GM18909 (cell line): ENCODE data around the gene ZDHHC23.
A peak's percentile ranks its signal among the peaks of the same experiment; 100 is the strongest.

ENCODE experiments used
- ATAC-seq: cut with Tn5 transposase; IDR thresholded peaks from one replicate; pipeline ENCODE4 v1.9.1; 2021; ENCODE audit warnings: mild to moderate bottlenecking; ENCODE audit not compliant: unreplicated experiment, poor library complexity

The ZDHHC23 gene, protein sequence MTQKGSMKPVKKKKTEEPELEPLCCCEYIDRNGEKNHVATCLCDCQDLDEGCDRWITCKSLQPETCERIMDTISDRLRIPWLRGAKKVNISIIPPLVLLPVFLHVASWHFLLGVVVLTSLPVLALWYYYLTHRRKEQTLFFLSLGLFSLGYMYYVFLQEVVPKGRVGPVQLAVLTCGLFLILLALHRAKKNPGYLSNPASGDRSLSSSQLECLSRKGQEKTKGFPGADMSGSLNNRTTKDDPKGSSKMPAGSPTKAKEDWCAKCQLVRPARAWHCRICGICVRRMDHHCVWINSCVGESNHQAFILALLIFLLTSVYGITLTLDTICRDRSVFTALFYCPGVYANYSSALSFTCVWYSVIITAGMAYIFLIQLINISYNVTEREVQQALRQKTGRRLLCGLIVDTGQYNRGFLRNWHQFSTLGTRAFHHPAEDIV

GRCh38 chr3:113947372-113948014, at the start of gene ZDHHC23:
Gene ZDHHC23 (plus strand): TSS chr3:113948013. CDS start chr3:113948803, 790 bp downstream.
- ATAC-seq = peak; percentile 81

- no peak for ATAC-seq
Observed at GRCh38 chr3:113898892-113899291, 48.9 kb upstream of the ZDHHC23 start.

GRCh38 chr3:113906568-113907140, 41.2 kb upstream of the ZDHHC23 start:
- no peak for ATAC-seq

DNA sequence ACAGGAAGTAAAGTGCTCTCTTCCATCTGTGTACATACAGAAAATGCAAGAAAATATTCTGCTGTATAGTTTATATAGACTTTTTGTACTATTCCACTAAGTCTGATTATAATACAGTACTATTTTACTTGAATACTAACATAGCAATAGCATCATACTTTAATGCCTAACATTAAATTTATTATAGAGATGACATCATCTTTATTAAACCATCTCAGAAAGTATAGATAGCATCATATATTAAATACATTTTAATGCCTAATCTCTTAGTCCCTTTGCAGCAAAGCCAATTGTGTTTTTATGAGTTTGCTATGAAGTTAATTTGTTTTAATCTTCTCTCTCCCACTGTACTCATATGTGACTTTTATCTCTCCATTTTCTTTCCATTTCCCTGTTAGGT, 39.7 kb upstream of the ZDHHC23 start:
- no peak for ATAC-seq

GRCh38 chr3:113910966-113911365, 36.8 kb upstream of the ZDHHC23 start:
- ATAC-seq = no peak

DNA sequence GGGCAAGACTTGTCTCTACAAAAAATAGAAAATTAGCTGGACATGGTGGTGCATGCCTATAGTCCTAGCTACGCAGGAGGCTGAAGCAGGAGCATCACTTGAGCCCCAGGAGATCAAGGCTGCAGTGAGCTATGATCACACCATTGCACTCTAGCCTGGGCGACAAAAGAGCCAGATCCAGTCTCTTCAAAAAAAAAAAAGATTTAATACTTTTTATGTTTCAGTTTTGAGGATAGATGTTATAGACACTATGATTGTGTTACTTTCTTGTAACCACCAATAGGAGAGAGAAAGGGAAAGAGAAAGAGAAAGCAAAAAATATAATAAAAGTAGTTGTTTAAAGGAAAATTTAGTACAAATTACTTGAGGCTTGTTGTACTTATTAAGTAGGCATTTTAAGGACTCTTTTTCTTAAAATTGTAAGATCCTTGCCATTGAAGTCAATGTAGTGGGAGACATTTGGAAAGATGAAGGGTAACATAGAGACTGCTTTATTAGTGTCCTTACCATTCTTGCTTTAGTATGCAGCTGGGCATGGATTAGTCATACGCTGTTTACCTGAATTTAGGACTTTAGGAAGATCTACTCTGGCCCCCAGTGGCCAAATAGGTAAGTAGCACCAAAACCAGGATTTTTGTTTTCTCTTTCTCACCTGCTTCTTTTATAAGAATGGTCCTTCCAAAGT, 35.1 kb upstream of the ZDHHC23 start:
- ATAC-seq = peak; percentile 93

GRCh38 chr3:113914646-113915045, 33.2 kb upstream of the ZDHHC23 start:
- no peak for ATAC-seq

GRCh38 chr3:113927556-113927955, 20.3 kb upstream of the ZDHHC23 start:
- no peak for ATAC-seq

- ATAC-seq = no peak
Observed at GRCh38 chr3:113946831-113947230, 982 bp upstream of the ZDHHC23 start.

DNA sequence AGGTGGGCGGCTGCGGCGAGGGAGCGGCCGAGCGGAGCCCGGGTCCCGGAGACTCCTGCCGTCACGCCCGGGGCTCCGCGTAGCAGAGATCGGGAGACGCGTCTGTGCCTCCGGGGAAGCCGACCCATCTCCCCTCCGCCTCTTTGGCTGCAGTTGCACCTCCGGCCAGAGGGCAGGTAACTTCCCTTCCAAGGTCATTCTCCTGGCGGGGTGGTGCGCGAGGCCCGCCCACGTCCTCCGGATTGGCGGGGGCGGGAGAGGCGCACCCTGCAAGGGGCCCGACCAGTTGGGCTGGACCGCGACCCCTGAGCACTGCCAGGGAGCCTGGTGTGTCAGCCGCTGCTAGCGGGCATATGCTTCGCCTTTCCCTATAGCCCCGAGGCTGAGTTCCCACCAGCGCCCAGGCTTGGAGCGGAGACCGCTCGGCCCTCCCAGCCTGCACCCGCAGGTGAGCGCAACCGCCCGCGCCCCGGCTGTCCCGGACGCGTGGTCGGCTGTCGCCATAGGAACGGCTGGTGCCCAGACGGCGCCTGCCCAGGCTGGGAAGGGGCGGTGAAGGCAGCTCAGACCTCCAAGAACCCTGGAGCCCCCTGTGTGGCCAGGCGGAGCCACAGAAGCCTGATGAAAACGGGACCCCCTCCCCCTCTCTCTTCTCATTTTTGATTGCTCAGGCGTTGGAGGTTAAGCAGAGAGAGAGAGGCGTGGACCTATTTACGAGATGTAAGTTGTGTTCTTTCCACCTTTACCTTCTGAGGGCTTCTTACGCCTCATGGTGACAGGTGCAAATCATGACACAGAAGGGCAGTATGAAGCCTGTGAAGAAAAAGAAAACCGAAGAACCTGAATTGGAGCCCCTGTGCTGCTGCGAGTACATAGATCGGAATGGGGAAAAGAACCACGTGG, 453 bp downstream of the ZDHHC23 start:
- ATAC-seq = peak; percentile 55

DNA sequence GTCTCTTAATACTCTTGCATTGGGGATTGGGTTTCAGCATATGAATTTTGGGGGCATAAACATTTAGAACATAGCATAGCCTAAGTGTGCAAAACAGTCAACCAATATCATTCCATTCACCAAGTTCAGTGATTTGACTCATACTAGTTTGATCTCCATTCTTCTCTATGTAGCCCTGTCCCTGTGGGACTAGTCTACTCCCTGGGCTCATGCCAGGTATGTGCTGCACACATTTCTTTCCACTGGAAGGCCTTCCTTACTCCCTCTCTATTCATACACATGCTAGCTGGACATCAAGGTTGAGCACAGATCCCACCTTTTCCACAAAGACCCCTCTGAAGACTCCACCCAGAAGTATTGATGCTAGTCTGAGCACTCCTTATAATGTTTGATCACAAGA, 5.1 kb downstream of the ZDHHC23 start:
- ATAC-seq = no peak

DNA sequence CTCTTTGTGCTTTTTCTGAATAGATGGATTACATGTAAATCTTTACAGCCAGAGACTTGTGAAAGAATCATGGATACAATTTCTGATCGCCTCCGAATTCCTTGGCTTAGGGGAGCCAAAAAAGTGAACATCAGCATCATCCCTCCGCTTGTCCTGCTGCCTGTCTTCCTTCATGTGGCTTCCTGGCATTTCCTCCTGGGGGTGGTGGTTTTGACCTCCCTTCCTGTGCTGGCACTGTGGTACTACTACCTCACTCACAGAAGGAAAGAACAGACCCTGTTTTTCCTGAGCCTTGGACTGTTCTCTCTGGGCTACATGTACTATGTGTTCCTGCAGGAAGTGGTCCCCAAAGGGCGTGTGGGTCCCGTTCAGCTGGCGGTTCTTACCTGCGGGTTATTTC, 5.9 kb downstream of the ZDHHC23 start:
- no peak for ATAC-seq

GRCh38 chr3:113954091-113954685, 6.4 kb downstream of the ZDHHC23 start:
- ATAC-seq = no peak

- no peak for ATAC-seq
Observed at GRCh38 chr3:113963879-113964278, 16.1 kb downstream of the ZDHHC23 start.

DNA sequence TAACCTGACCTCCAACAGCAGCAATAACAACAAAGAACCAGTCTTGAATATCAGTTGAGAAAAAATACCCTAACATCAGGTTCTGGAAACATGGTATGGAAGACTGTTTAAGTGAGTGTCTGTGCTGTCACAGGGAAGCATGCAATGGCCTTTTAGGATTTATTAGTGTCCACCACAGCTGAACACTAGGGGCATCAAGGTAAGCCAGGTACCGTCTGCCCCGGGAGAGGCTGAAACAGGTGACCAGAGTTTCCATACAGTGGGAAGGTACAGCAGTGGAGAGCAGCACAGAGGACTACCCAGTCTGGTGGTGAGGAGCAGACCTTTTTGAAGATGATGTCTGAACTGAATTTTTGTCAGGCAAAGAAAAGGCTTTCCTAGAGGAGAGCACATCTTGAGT, 18.4 kb downstream of the ZDHHC23 start:
- no peak for ATAC-seq

GRCh38 chr3:113968986-113969385, 21.2 kb downstream of the ZDHHC23 start:
- no peak for ATAC-seq

- ATAC-seq = no peak
Observed at GRCh38 chr3:113977822-113978221, 30.0 kb downstream of the ZDHHC23 start.

DNA sequence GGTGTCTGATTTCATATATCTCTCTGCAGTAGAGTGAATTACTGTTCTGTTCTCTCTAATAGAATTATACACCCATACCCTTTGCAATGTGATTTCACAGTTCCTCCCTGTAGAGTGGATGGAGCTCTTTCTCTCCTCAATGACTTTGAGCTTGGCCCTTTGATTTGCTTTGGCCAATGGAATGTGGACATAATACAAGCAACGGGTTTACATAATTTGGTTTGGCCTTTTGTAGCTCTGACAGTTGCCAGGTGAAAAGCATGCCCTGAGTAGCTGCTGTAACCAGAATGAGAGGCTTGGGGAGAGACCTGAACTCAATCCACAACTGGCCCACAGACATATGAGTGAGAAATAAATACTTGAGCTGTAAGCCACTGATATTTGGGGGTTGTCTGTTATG, 32.1 kb downstream of the ZDHHC23 start:
- ATAC-seq = no peak

DNA sequence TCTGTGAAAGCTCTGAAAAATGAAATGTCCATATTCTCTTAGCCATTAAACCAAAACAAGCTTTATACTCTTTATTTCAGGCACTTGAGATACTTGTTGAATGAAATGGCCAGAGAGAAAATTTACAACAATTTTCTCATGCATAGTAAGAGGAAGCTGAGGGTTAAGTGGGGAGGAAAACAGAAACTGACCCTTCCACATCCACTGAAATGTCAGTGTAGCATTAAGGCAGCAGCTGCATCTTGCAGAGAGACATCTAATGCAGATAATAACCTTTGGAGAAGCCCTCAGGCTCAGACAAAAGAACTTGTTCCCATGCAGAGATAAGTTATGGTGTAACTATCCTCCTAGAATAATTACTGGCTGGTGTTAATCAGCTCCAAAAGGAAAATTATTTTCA, 34.0 kb downstream of the ZDHHC23 start:
- ATAC-seq = no peak
